HepG2 (cell line): Measurements from ENCODE around the gene HSD17B2. TPM values are rescaled to one million over a fixed set of nuclear protein-coding genes. Genes with fewer than 3 reads are reported as not detected.

ENCODE experiments used
- CREB1 ChIP-seq, 2 experiments: fragments of 450-650 bp in 1 of 2; IDR thresholded peaks; 2 replicates each; pipeline ENCODE4 v1.6.1; 2016 to 2017; ENCODE audit warnings: control low read depth in 1 of 2, mild to moderate bottlenecking in 1 of 2, missing compliant biosample characterization in 1 of 2, missing genetic modification characterization in 1 of 2
- FOSL1 ChIP-seq: sonication (generic); formaldehyde crosslinking; IDR thresholded peaks from 2 replicates; pipeline ENCODE4 v1.9.0; 2021; ENCODE audit warnings: missing genetic modification reagents, borderline replicate concordance
- HMG20B ChIP-seq: conservative IDR thresholded peaks from 2 replicates; pipeline ENCODE4 v1.6.1; 2016; ENCODE audit warnings: missing genetic modification reagents, missing compliant biosample characterization
- KLF6 ChIP-seq: IDR thresholded peaks from 2 replicates; pipeline ENCODE4 v1.8.0; 2016; ENCODE audit warnings: missing biosample characterization, missing genetic modification reagents
- RXRA ChIP-seq: sonication (generic); formaldehyde crosslinking; IDR thresholded peaks from 2 replicates; pipeline ENCODE4 v1.5.1; 2020; ENCODE audit warnings: missing genetic modification reagents
- SNAI1 ChIP-seq: sonication (generic); formaldehyde crosslinking; IDR thresholded peaks from 2 replicates; pipeline ENCODE4 v1.5.0; 2020; ENCODE audit warnings: mild to moderate bottlenecking, missing genetic modification reagents, borderline replicate concordance
- SRSF1 ChIP-seq: fragments of 200-400 bp; formaldehyde crosslinking; optimal IDR thresholded peaks from 2 replicates; pipeline ENCODE3; 2017; ENCODE audit warnings: mild to moderate bottlenecking, low read depth, low read length, moderate library complexity
- ZBTB21 ChIP-seq: sonication (generic); formaldehyde crosslinking; IDR thresholded peaks from 2 replicates; pipeline ENCODE4 v1.4.0; 2020; ENCODE audit warnings: missing genetic modification reagents
- ZC3H13 ChIP-seq: sonication (generic); formaldehyde crosslinking; IDR thresholded peaks from 2 replicates; pipeline ENCODE4 v1.8.1; 2023; ENCODE audit warnings: mild to moderate bottlenecking, missing genetic modification reagents, moderate library complexity
- ZFP36L1 ChIP-seq: sonication (generic); formaldehyde crosslinking; IDR thresholded peaks from 2 replicates; pipeline ENCODE4 v1.8.0; 2022; ENCODE audit warnings: mild to moderate bottlenecking, missing genetic modification reagents, moderate library complexity
- ZFP36L2 ChIP-seq: sonication (generic); formaldehyde crosslinking; IDR thresholded peaks from 2 replicates; pipeline ENCODE4 v1.4.0; 2020; ENCODE audit warnings: missing genetic modification reagents
- ZNF138 ChIP-seq: sonication (generic); formaldehyde crosslinking; IDR thresholded peaks from 2 replicates; pipeline ENCODE4 v1.5.0; 2020; ENCODE audit warnings: mild to moderate bottlenecking, low read depth, missing genetic modification reagents
- ZNF337 ChIP-seq: sonication (generic); formaldehyde crosslinking; IDR thresholded peaks from 2 replicates; pipeline ENCODE4 v1.5.1; 2020; ENCODE audit warnings: missing genetic modification reagents, low read depth, mild to moderate bottlenecking, borderline replicate concordance
- ZNF510 ChIP-seq: sonication (generic); formaldehyde crosslinking; IDR thresholded peaks from 2 replicates; pipeline ENCODE4 v1.4.0; 2020; ENCODE audit warnings: low read depth, mild to moderate bottlenecking, missing genetic modification reagents
- ZNF564 ChIP-seq: sonication (generic); formaldehyde crosslinking; IDR thresholded peaks from 2 replicates; pipeline ENCODE4 v1.8.1; 2023; ENCODE audit warnings: mild to moderate bottlenecking, missing genetic modification reagents
- ZNF670 ChIP-seq: sonication (generic); formaldehyde crosslinking; IDR thresholded peaks from 2 replicates; pipeline ENCODE4 v1.8.0; 2022; ENCODE audit warnings: mild to moderate bottlenecking, missing genetic modification reagents, borderline replicate concordance
- ZNF746 ChIP-seq: sonication (generic); formaldehyde crosslinking; IDR thresholded peaks from 2 replicates; pipeline ENCODE4 v1.8.0; 2022; ENCODE audit warnings: mild to moderate bottlenecking, missing genetic modification reagents
- ZNF772 ChIP-seq: sonication (generic); formaldehyde crosslinking; IDR thresholded peaks from 2 replicates; pipeline ENCODE4 v1.5.0; 2020; ENCODE audit warnings: mild to moderate bottlenecking, missing genetic modification reagents
- ZNF788 ChIP-seq: sonication (generic); formaldehyde crosslinking; IDR thresholded peaks from 2 replicates; pipeline ENCODE4 v1.5.0; 2020; ENCODE audit warnings: mild to moderate bottlenecking, missing genetic modification reagents, borderline replicate concordance
- ZSCAN30 ChIP-seq: sonication (generic); formaldehyde crosslinking; IDR thresholded peaks from 2 replicates; pipeline ENCODE4 v1.5.0; 2020; ENCODE audit warnings: mild to moderate bottlenecking, missing genetic modification reagents
- polyA plus RNA-seq, 8 experiments: library from polyadenylated mRNA; depleted of rRNA in 3 of 8; stranded (reverse) in 7 of 8; unstranded in 1 of 8; fragments of >200 nt; fragmentation: Illumina TruSeq in 4 of 8; extraction: Trizol in 4 of 8; gene quantifications; 2 replicates each; pipeline versions ENCODE4 v1.2.1 to v1.2.3, GENCODE V29; 2011 to 2016; ENCODE audit warnings: low read depth in 4 of 8, missing spikeins in 1 of 8, mixed read lengths in 1 of 8; ENCODE audit not compliant: insufficient read depth in 1 of 8
- total RNA-seq, 5 experiments: library from RNA; depleted of rRNA; stranded (reverse); fragments of >200 nt; fragmentation: Illumina TruSeq; extraction: Trizol; gene quantifications; 2 replicates each; pipeline ENCODE4 v1.2.3, GENCODE V29; 2016; ENCODE audit warnings: low read depth in 1 of 5
- TF ChIP-seq, protein P1 (sequence below): sonication (generic); formaldehyde crosslinking; IDR thresholded peaks from 2 replicates; pipeline ENCODE4 v1.4.0; 2020; ENCODE audit warnings: missing genetic modification reagents, borderline replicate concordance
- TF ChIP-seq, protein P2 (sequence below): sonication (generic); formaldehyde crosslinking; IDR thresholded peaks from 2 replicates; pipeline ENCODE4 v1.4.0; 2020; ENCODE audit warnings: mild to moderate bottlenecking, missing genetic modification reagents, borderline replicate concordance
- TF ChIP-seq, protein P3 (sequence below): IDR thresholded peaks from 2 replicates; pipeline ENCODE4 v1.6.1; 2012; ENCODE audit warnings: low read depth, low read length, improper control_type of control experiment

The HSD17B2 gene
- total and polyA plus RNA-seq, 2 of the 13 experiments (the other 11 are each of a cell fraction or from before 2014, with no cell fraction given), result 26.3 to 69.3 TPM

DNA sequence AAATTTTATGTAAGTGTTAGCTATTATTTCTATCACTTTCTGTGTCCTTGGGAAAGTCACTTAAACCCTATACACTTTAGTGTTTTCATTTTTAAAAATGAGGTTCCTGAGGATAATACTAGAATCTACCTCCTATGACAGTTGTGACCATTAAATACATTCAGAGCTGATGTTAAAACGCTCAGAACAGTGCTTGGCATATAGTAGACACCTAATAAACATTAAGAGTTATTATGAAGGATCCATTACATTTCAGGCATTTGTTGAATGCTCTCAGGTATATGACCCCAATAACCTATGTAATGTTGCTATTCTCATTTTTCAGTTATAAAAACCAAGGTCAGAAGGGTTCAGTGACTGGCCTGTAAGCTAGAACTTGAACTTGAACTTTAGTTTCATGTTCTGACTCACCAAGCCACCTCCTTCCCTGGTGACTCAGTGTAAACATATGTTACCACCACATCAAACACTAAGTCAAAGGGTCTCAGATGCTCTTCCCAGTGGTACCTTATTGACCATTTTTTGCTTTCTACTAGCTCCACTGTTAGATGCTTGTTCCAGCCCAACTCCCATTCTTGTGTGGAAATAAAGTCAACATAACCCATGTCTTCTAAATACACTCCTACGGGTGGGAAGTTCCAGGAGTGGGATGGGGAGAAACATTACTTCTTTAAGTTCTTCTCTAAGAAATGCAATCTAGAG lies 47.6 kb downstream of the HSD17B2 start (continued):
- TF ChIP-seq ZNF670 (CRISPR knock-in tag) (0 out of 2 replicates have a peak, but pooled peaks have one; percentile 36), SRSF1 (no peak), CREB1 (IDR thresholded peaks at IDR 0.05) (peak; percentile 68; the same call in 1 of the 2 replicates), CREB1 (CRISPR knock-in tag; IDR thresholded peaks at IDR 0.05) (peak; percentile 72), ZSCAN30 (CRISPR knock-in tag) (no peak), ZNF138 (CRISPR knock-in tag) (no peak), ZNF510 (CRISPR knock-in tag) (no peak), ZNF746 (CRISPR knock-in tag) (no peak), ZFP36L2 (CRISPR knock-in tag) (no peak), ZNF772 (CRISPR knock-in tag) (no peak), ZBTB21 (CRISPR knock-in tag) (peak; percentile 62), KLF6 (CRISPR knock-in tag) (peak; percentile 53; the same call in 1 of the 2 replicates), ZC3H13 (CRISPR knock-in tag) (no peak), SNAI1 (no peak), HMG20B (CRISPR knock-in tag) (peak; percentile 87), ZNF564 (no peak), RXRA (CRISPR knock-in tag) (peak; percentile 96; the same call in 1 of the 2 replicates), ZFP36L1 (CRISPR knock-in tag) (peak; percentile 89; the same call in 1 of the 2 replicates), ZNF788 (CRISPR knock-in tag) (0 out of 2 replicates have a peak, but pooled peaks have one; percentile 44), ZNF337 (CRISPR knock-in tag) (no peak), FOSL1 (peak; percentile 100)
- TF ChIP-seq, protein P1, sequence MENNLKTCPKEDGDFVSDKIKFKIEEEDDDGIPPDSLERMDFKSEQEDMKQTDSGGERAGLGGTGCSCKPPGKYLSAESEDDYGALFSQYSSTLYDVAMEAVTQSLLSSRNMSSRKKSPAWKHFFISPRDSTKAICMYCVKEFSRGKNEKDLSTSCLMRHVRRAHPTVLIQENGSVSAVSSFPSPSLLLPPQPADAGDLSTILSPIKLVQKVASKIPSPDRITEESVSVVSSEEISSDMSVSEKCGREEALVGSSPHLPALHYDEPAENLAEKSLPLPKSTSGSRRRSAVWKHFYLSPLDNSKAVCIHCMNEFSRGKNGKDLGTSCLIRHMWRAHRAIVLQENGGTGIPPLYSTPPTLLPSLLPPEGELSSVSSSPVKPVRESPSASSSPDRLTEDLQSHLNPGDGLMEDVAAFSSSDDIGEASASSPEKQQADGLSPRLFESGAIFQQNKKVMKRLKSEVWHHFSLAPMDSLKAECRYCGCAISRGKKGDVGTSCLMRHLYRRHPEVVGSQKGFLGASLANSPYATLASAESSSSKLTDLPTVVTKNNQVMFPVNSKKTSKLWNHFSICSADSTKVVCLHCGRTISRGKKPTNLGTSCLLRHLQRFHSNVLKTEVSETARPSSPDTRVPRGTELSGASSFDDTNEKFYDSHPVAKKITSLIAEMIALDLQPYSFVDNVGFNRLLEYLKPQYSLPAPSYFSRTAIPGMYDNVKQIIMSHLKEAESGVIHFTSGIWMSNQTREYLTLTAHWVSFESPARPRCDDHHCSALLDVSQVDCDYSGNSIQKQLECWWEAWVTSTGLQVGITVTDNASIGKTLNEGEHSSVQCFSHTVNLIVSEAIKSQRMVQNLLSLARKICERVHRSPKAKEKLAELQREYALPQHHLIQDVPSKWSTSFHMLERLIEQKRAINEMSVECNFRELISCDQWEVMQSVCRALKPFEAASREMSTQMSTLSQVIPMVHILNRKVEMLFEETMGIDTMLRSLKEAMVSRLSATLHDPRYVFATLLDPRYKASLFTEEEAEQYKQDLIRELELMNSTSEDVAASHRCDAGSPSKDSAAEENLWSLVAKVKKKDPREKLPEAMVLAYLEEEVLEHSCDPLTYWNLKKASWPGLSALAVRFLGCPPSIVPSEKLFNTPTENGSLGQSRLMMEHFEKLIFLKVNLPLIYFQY (CRISPR knock-in tag), result peak; percentile 59; the same call in 1 of the 2 replicates
- TF ChIP-seq, protein P2, sequence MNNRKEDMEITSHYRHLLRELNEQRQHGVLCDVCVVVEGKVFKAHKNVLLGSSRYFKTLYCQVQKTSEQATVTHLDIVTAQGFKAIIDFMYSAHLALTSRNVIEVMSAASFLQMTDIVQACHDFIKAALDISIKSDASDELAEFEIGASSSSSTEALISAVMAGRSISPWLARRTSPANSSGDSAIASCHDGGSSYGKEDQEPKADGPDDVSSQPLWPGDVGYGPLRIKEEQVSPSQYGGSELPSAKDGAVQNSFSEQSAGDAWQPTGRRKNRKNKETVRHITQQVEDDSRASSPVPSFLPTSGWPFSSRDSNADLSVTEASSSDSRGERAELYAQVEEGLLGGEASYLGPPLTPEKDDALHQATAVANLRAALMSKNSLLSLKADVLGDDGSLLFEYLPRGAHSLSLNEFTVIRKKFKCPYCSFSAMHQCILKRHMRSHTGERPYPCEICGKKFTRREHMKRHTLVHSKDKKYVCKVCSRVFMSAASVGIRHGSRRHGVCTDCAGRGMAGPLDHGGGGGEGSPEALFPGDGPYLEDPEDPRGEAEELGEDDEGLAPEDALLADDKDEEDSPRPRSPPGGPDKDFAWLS (CRISPR knock-in tag), result no peak
- TF ChIP-seq, protein P3, sequence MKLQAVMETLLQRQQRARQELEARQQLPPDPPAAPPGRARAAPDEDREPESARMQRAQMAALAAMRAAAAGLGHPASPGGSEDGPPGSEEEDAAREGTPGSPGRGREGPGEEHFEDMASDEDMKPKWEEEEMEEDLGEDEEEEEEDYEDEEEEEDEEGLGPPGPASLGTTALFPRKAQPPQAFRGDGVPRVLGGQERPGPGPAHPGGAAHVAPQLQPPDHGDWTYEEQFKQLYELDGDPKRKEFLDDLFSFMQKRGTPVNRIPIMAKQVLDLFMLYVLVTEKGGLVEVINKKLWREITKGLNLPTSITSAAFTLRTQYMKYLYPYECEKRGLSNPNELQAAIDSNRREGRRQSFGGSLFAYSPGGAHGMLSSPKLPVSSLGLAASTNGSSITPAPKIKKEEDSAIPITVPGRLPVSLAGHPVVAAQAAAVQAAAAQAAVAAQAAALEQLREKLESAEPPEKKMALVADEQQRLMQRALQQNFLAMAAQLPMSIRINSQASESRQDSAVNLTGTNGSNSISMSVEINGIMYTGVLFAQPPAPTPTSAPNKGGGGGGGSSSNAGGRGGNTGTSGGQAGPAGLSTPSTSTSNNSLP, result peak; percentile 50
